Astrocyte (in vitro differentiated cells and primary cell): ENCODE data around the gene DSCAM. TPM values are rescaled to one million over a fixed set of nuclear protein-coding genes. Genes with fewer than 3 reads are reported as not detected.

Experiments used
- DNase-seq: peaks from one replicate; pipeline ENCODE4 v3.0.0-alpha.2; 2010; ENCODE audit warnings: low read depth
- FAIRE-seq: peaks from 2 replicates; lab custom pipeline; 2011; peaks lifted over from hg19 to GRCh38; lab: Jason Lieb, UNC
- H2AFZ ChIP-seq: 2 replicates; pipeline ENCODE4 v1.6.0; 2012; ENCODE audit warnings: low read depth, low read length, inconsistent platforms
- H3K27ac ChIP-seq: 2 replicates; pipeline ENCODE4 v1.5.1; 2011; ENCODE audit warnings: low read depth, low read length, inconsistent platforms
- H3K27me3 ChIP-seq: 2 replicates; pipeline ENCODE4 v1.6.0; 2011; ENCODE audit warnings: low read length, inconsistent platforms; ENCODE audit not compliant: insufficient read depth
- H3K36me3 ChIP-seq: 2 replicates; pipeline ENCODE4 v1.5.1; 2011; ENCODE audit warnings: low read length, inconsistent platforms; ENCODE audit not compliant: insufficient read depth
- H3K4me1 ChIP-seq: 2 replicates; pipeline ENCODE4 v1.5.1; 2011; ENCODE audit warnings: low read length, inconsistent platforms; ENCODE audit not compliant: insufficient read depth
- H3K4me2 ChIP-seq: 2 replicates; pipeline ENCODE4 v1.6.0; 2012; ENCODE audit warnings: low read length, inconsistent platforms
- H3K4me3 ChIP-seq: 2 replicates; pipeline ENCODE4 v1.5.1; 2011; ENCODE audit warnings: low read depth, mild to moderate bottlenecking, low read length, inconsistent platforms; ENCODE audit not compliant: insufficient read depth
- H3K79me2 ChIP-seq: 2 replicates; pipeline ENCODE4 v1.6.0; 2012; ENCODE audit warnings: mild to moderate bottlenecking, low read length, inconsistent platforms; ENCODE audit not compliant: insufficient read depth
- H3K9ac ChIP-seq: 2 replicates; pipeline ENCODE4 v1.6.0; 2012; ENCODE audit warnings: mild to moderate bottlenecking, low read length, inconsistent platforms
- H3K9me3 ChIP-seq: 2 replicates; pipeline ENCODE4 v1.5.1; 2012; ENCODE audit warnings: low read depth, mild to moderate bottlenecking, low read length, inconsistent platforms; ENCODE audit not compliant: insufficient read depth
- H4K20me1 ChIP-seq: 2 replicates; pipeline ENCODE4 v1.6.0; 2012; ENCODE audit warnings: low read length, inconsistent platforms; ENCODE audit not compliant: insufficient read depth
- H3K27ac Mint-ChIP-seq: one replicate; pipeline ENCODE4 v1.8.0; 2021; ENCODE audit warnings: mild to moderate bottlenecking, mixed read lengths; ENCODE audit not compliant: unreplicated experiment
- H3K27me3 Mint-ChIP-seq: one replicate; pipeline ENCODE4 v1.8.0; 2021; ENCODE audit warnings: low read depth, mixed read lengths; ENCODE audit not compliant: unreplicated experiment
- H3K36me3 Mint-ChIP-seq: one replicate; pipeline ENCODE4 v1.8.0; 2021; ENCODE audit warnings: low read depth, mixed read lengths; ENCODE audit not compliant: unreplicated experiment
- H3K4me1 Mint-ChIP-seq: one replicate; pipeline ENCODE4 v1.8.0; 2021; ENCODE audit warnings: low read depth, mixed read lengths; ENCODE audit not compliant: unreplicated experiment
- H3K4me3 Mint-ChIP-seq: one replicate; pipeline ENCODE4 v1.8.0; 2021; ENCODE audit warnings: mild to moderate bottlenecking, moderate library complexity, mixed read lengths; ENCODE audit not compliant: unreplicated experiment
- H3K9me3 Mint-ChIP-seq: one replicate; pipeline ENCODE4 v1.8.0; 2021; ENCODE audit warnings: mild to moderate bottlenecking, mixed read lengths; ENCODE audit not compliant: unreplicated experiment
- EZH2 ChIP-seq: IDR thresholded peaks from 2 replicates; pipeline ENCODE4 v1.6.1; 2012; ENCODE audit warnings: mild to moderate bottlenecking, low read length, inconsistent platforms; ENCODE audit not compliant: insufficient read depth
- total RNA-seq: library from RNA; stranded (reverse); gene quantifications from 2 replicates; pipeline ENCODE4 v1.2.1, GENCODE V29; 2021
- TF ChIP-seq, protein P1 (sequence below): IDR thresholded peaks from 2 replicates; pipeline ENCODE4 v1.5.1; 2011; ENCODE audit warnings: low read depth, mild to moderate bottlenecking, inconsistent platforms, low read length, moderate library complexity; ENCODE audit not compliant: insufficient read depth

Gene DSCAM
- total RNA-seq, 1 donor from 2014 or later: 0.18 TPM

DNA sequence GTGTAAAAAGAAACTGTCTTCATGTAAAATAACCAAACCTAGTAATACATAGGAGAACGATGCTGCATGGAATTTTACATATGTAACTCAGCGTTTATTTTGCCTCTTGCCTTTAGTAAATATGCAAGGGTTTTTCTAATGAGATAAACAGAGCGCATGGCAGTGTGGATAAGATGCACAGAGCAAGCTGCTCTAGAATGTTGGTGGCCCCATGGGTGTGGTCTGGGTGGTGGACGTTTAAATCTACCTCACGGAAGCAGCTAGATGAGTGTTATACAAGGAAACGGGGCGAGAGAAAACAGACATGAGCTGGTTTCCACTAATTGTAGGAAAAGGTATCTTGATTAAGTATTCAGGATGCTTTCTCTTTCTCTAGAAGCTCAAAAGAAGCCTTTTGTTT, 205.9 kb downstream of the DSCAM start:
- peaks cover 19% of the 10 kb centered on the region for H3K9me3 Mint-ChIP-seq
- Histone ChIP-seq H4K20me1 (no peaks in the 10 kb centered on the region), H3K9me3 (no peaks in the 10 kb centered on the region), H3K4me2 (no peak overlapping the region), H3K4me1 (no peaks in the 10 kb centered on the region), H3K36me3 (no peaks in the 10 kb centered on the region), H3K79me2 (no peaks in the 10 kb centered on the region), H2AFZ (no peak overlapping the region), H3K4me3 (no peak overlapping the region), H3K27ac (no peak overlapping the region), H3K27me3 (no peaks in the 10 kb centered on the region), H3K9ac (no peak overlapping the region)
- DNase-seq (no peak), FAIRE-seq (no peak)
- no peak overlapping the region for H3K4me3 Mint-ChIP-seq
- H3K4me1 Mint-ChIP-seq: no peaks in the 10 kb centered on the region
- no peaks in the 10 kb centered on the region for H3K27me3 Mint-ChIP-seq
- TF ChIP-seq EZH2: no peak
- TF ChIP-seq, protein P1, sequence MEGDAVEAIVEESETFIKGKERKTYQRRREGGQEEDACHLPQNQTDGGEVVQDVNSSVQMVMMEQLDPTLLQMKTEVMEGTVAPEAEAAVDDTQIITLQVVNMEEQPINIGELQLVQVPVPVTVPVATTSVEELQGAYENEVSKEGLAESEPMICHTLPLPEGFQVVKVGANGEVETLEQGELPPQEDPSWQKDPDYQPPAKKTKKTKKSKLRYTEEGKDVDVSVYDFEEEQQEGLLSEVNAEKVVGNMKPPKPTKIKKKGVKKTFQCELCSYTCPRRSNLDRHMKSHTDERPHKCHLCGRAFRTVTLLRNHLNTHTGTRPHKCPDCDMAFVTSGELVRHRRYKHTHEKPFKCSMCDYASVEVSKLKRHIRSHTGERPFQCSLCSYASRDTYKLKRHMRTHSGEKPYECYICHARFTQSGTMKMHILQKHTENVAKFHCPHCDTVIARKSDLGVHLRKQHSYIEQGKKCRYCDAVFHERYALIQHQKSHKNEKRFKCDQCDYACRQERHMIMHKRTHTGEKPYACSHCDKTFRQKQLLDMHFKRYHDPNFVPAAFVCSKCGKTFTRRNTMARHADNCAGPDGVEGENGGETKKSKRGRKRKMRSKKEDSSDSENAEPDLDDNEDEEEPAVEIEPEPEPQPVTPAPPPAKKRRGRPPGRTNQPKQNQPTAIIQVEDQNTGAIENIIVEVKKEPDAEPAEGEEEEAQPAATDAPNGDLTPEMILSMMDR: no peak
- H3K27ac Mint-ChIP-seq: no peak overlapping the region
- H3K36me3 Mint-ChIP-seq: no peaks in the 10 kb centered on the region

DNA sequence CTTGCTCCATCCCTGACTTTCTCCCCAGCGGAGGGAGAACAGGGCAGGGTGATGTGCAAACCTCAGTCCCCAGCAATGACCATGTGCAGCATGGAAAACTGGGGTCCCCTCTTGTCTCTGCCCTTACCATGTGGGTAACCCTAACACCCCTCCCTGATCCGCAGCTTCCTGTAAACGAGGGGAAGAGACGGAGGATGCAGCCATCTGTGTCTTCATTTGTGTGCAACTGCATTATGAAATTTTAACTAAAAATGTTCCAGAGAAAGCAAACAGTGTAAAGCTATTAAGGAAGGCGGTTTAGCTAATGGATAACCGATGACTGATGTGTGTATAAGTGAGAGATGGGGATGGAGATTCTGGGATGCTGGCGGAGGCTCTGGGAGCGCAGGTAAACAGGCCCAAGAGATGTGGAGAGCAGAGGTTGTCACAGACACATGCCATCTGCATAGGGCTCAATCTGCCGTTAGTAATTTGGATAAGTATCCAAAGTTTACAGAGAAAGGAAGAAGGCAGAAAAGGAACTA, 206.6 kb downstream of the DSCAM start:
- H3K4me1 Mint-ChIP-seq: no peaks in the 10 kb centered on the region
- H3K4me3 ChIP-seq: no peak overlapping the region
- no peak overlapping the region for H2AFZ ChIP-seq
- no peaks in the 10 kb centered on the region for H3K36me3 ChIP-seq
- FAIRE-seq: no peak
- no peaks in the 10 kb centered on the region for H3K36me3 Mint-ChIP-seq
- no peaks in the 10 kb centered on the region for H3K9me3 ChIP-seq
- no peak overlapping the region for H3K4me2 ChIP-seq
- no peak overlapping the region for H3K4me3 Mint-ChIP-seq
- no peaks in the 10 kb centered on the region for H3K27me3 Mint-ChIP-seq
- no peaks in the 10 kb centered on the region for H3K4me1 ChIP-seq
- no peaks in the 10 kb centered on the region for H4K20me1 ChIP-seq
- no peak for DNase-seq
- H3K9ac ChIP-seq: no peak overlapping the region
- H3K27me3 ChIP-seq: no peaks in the 10 kb centered on the region
- H3K9me3 Mint-ChIP-seq: peaks cover 19% of the 10 kb centered on the region
- no peak overlapping the region for H3K27ac ChIP-seq
- no peaks in the 10 kb centered on the region for H3K79me2 ChIP-seq
- TF ChIP-seq, protein P1: no peak
- no peak for TF ChIP-seq EZH2
- H3K27ac Mint-ChIP-seq: no peak overlapping the region

DNA sequence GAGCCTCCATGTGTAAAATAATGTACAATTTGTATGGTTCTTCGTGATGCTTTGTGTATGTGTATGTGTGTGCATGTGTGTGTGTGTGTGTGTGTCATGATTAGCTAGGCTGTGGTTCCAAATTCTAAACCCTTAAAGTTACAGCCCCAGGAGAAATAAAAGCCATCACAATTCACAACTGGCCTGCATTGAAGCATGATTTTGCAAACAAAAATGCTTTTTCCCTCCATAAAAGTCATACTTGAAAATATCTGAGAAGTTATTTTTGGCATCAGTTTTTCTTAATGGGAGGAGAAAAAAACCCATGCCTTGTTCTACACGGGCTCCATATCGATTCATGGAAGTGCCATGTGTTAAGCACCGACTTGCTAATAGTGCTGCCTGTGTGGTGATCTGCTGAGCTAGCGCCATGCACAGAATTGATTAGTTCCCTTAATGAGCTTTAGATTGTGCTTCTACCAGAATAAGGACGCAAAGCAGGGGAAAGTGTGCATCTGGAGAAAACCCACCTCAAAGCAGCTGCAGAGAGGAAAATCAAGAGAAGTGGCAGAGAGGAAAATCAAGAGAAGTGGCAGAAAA, 207.3 kb downstream of the DSCAM start:
- Histone ChIP-seq H3K4me3 (no peak overlapping the region), H3K9me3 (no peaks in the 10 kb centered on the region), H3K36me3 (no peaks in the 10 kb centered on the region), H3K4me1 (no peaks in the 10 kb centered on the region), H2AFZ (no peak overlapping the region), H4K20me1 (no peaks in the 10 kb centered on the region), H3K4me2 (no peak overlapping the region), H3K27ac (no peak overlapping the region), H3K27me3 (no peaks in the 10 kb centered on the region), H3K9ac (no peak overlapping the region), H3K79me2 (no peaks in the 10 kb centered on the region)
- H3K27me3 Mint-ChIP-seq: no peaks in the 10 kb centered on the region
- peaks cover 19% of the 10 kb centered on the region for H3K9me3 Mint-ChIP-seq
- no peak for TF ChIP-seq EZH2
- TF ChIP-seq, protein P1: no peak
- no peak for DNase-seq
- no peak overlapping the region for H3K4me3 Mint-ChIP-seq
- H3K27ac Mint-ChIP-seq: no peak overlapping the region
- no peak for FAIRE-seq
- no peaks in the 10 kb centered on the region for H3K36me3 Mint-ChIP-seq
- no peaks in the 10 kb centered on the region for H3K4me1 Mint-ChIP-seq
